ENCODE measurements around the gene SNX21. TPM values are rescaled to one million over a fixed set of nuclear protein-coding genes. Genes with fewer than 3 reads are reported as not detected.

The SNX21 gene
- total and polyA plus RNA-seq, 2 donors (not counting 3 experiments of a cell fraction or from before 2014, with no cell fraction given), result 11.6 to 11.9 TPM

DNA sequence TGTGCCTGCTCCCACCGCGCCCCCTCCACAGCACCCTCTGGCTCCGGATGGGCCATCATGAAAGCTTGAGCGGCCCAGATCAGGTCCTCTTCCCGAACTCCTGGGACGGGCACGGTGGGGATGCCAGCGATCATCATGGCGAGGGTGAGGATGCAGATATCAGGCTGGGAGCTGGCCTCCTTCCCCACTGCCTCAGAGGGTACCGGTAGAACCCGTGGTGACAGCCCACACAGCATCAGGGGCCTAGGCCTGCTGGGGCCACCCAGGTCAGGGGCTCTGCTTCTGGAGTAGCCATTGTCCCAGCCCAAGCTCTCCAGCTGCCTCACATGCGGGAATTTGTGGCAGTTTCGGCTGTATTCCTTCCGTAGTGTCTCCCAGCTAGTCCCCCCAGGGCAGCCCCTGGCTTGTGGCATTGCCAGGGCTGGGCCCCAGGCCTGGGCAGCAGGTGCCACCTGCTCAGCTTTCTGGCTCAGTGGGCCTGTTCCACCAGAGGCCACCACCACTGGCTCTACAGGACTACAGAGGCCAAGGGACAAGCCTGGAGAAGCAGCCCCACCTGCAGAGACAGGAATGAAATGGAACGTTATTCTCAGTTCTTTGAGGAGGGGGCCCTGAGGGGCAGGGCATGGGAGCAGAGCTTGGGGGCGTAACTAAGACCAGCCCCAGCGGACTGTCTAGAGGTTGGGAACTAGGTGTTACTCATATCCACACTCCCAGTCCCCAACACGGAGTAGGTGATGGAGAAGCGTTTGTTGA, 53.2 kb downstream of the SNX21 start:
- Histone ChIP-seq H3K36me3 (ENCODE audit: control insufficient read depth in 2 of 2, extremely low read depth in 1 of 2, insufficient read depth in 2 of 2, low read length in 2 of 2) (peaks cover 4 to 17% of the 10 kb centered on the region in 2 experiments), H4K20me1 (replicated peaks; ENCODE audit: control insufficient read depth, extremely low read depth, insufficient read depth, low read length) (no peaks in the 10 kb centered on the region), H2AFZ (ENCODE audit: low read depth, low read length) (no peak overlapping the region), H3K9ac (replicated peaks; ENCODE audit: extremely low read depth, insufficient read depth, low read length) (no peak overlapping the region), H3K9me3 (replicated peaks; ENCODE audit: control insufficient read depth, insufficient read depth, low read length) (no peaks in the 10 kb centered on the region), H3K4me1 (ENCODE audit: control insufficient read depth, extremely low read depth, insufficient read depth, low read length) (peaks cover 19% of the 10 kb centered on the region), H3K4me2 (ENCODE audit: insufficient read depth, low read length) (no peak overlapping the region), H3K4me3 (replicated peaks in 1 of 3; ENCODE audit: insufficient read depth in 1 of 3, low read depth in 1 of 3, low read length in 3 of 3) (no peak overlapping the region), H3K27me3 (ENCODE audit: control insufficient read depth in 2 of 2, insufficient read depth in 2 of 2, low read length in 2 of 2) (no peaks in the 10 kb centered on the region), H3K9me1 (replicated peaks; ENCODE audit: control insufficient read depth, extremely low read depth, insufficient read depth, low read length) (no peaks in the 10 kb centered on the region), H3K27ac (ENCODE audit: insufficient read depth, low read depth, low read length) (no peak overlapping the region), H3K79me2 (ENCODE audit: control insufficient read depth, insufficient read depth, low read length) (peaks cover 18% of the 10 kb centered on the region)
- CTCF ChIA-PET, result interaction anchor here (1.5 kb wide), 1 partner anchor 63 kb away, joined by 4 read pairs; no protein-coding TSS in a partner anchor
- no TSS peak for BruUV-seq (replicated peaks)
- TF ChIP-seq GATA2 (IDR thresholded peaks at IDR 0.05; ENCODE audit: insufficient read depth, insufficient read length, low read depth, low read length), result no peak
- no peak for TF ChIP-seq POLR2A (IDR thresholded peaks at IDR 0.05; ENCODE audit: low read depth, low read length)
- TF ChIP-seq FOS (IDR thresholded peaks at IDR 0.05; ENCODE audit: borderline replicate concordance, insufficient read depth, low read length), result no peak
- TF ChIP-seq MYC (IDR thresholded peaks at IDR 0.05; ENCODE audit: low read depth, low read length), result no peak
- TF ChIP-seq, protein P1, sequence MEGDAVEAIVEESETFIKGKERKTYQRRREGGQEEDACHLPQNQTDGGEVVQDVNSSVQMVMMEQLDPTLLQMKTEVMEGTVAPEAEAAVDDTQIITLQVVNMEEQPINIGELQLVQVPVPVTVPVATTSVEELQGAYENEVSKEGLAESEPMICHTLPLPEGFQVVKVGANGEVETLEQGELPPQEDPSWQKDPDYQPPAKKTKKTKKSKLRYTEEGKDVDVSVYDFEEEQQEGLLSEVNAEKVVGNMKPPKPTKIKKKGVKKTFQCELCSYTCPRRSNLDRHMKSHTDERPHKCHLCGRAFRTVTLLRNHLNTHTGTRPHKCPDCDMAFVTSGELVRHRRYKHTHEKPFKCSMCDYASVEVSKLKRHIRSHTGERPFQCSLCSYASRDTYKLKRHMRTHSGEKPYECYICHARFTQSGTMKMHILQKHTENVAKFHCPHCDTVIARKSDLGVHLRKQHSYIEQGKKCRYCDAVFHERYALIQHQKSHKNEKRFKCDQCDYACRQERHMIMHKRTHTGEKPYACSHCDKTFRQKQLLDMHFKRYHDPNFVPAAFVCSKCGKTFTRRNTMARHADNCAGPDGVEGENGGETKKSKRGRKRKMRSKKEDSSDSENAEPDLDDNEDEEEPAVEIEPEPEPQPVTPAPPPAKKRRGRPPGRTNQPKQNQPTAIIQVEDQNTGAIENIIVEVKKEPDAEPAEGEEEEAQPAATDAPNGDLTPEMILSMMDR (IDR thresholded peaks at IDR 0.05; ENCODE audit: extremely low read depth in 1 of 2, insufficient read depth in 1 of 2, low read depth in 1 of 2, low read length in 2 of 2), result no peak
- TF ChIP-seq EZH2 (IDR thresholded peaks at IDR 0.05; ENCODE audit: borderline replicate concordance, low read depth, low read length, severe bottlenecking), result no peak
- TF ChIP-seq MAX (IDR thresholded peaks at IDR 0.05; ENCODE audit: insufficient read depth, insufficient read length), result no peak
- TF ChIP-seq POLR2AphosphoS5 (IDR thresholded peaks at IDR 0.05; ENCODE audit: insufficient read depth, low read depth, low read length), result no peak
- no peak for TF ChIP-seq JUN (IDR thresholded peaks at IDR 0.05; ENCODE audit: borderline replicate concordance, insufficient read depth, insufficient read length, low read depth)
- intact Hi-C loops (cut with micrococcal nuclease), result no loop called here
- dilution Hi-C loops (cut with MboI; ENCODE audit: extremely low pct_ligation_motif_present, low sequenced_read_pairs), result no loop called here
- DNase-seq (ENCODE audit: low read depth, low spot score) (no peak), FAIRE-seq (no peak)
- POLR2A ChIA-PET, result no interaction called here
